Measurements from ENCODE around the gene KRTAP10-10.

Gene KRTAP10-10

DNA sequence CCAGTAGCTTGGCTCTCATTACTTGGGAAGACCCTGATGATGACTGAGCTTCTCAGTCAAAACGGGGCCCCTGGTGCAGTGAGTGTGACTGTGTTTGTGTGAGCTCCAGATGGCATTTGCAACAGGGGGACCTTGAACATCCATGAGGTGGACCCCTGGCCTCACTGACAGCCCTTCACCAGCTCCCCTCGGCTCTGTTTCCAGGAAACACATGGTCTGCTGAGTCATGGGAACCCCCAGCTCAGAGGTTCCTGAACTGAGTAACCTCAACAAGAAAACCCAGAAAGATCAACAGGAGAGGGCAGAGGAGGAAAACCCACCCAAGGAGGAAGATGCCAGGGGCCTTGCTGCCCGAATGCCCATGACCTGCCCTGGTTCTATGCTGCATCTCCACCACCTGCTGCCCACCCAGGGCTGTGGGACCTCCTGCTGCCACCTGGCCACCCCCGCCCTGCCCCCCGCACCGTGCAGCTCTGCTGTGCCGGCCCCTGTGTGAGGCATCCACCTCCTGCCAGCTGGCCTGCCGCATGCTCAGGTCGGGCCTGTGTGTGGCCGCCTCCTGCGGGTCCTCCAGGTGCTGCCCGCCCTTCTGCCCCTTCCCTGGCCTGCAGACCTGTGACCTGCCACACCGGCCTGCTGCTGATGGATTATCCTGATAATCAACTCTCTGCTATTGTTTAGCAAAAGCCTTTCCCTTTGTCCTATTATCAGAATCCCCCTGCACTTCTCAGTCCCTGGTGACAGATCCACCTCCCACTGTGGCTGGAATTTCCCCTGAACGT, 49.0 kb downstream of the KRTAP10-10 start:
- DNase-seq = no peak

DNA sequence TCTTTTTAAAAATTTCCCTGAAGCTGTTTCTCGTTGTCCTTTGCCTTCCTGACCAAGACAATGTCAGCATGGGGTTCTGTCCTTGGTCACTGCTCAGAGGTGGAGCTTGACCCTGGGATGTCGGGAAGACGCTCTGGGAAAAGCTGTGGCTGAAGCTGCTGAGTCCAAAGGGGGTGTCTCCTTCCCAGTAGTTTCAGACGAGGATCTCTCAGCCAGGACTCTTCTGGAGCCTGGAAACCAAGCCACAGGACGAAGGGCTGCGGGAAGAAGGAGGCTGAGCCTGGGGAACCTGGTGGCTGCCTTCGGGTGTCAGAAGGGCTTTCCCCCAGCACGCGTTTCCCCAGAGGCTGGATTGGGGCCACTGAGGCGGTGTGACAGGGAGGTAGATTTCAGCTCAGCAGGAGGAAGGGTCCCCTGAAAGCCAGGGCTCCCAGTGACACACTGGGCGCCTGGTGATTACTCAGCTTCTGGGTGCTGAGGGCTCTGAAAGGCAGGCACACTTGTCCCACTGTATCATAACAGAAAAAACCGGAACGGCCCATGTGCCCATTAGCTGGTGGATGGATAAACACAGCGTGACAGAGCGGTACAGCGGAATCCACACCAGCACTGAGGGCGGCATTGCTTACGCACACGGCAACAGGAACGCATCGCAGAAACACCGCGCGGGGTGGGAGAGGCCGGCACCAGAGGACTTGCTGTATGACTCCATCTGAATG, 49.8 kb downstream of the KRTAP10-10 start:
- no peak for DNase-seq

DNA sequence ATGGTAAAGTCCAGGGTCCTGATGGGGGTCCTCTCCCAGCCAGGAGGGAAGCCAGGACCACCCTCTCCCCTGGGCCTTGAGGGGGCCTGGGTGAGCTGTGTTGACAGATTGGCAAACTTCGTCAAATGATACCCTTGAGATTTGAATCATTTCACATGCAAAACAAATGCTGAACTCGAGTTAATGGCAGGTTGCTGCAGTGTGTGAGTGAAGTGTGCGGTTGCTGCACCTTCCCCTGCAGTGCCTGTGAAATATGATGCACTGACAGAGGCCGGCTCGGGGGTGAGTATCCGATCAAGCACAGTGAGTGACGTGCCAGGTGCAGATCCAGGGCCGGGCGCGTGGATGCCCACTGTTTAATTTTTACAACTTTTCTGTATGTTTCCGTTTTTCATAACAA, 50.5 kb downstream of the KRTAP10-10 start:
- no peak for DNase-seq
